ENCODE data around the gene MUC5B. TPM values are rescaled to one million over a fixed set of nuclear protein-coding genes. Genes with fewer than 3 reads are reported as not detected.

MUC5B gene
- total and polyA plus RNA-seq, 2 donors from 2014 or later = 0.38 TPM; not detected in 1

GRCh38 chr11:1303126-1303821 is 80.4 kb downstream of the MUC5B start:
- no peak overlapping the region for H3K4me3 ChIP-seq (ENCODE audit: low read length in 3 of 3)
- DNase-seq (peak in 2 of 5 donors; percentile 6 to 80), FAIRE-seq (no peak)
- intact Hi-C loops (cut with DNase I) = no loop called here
- H3K36me3 ChIP-seq (ENCODE audit: control insufficient read depth in 2 of 3, insufficient read depth in 3 of 3, low read length in 3 of 3) = peaks cover 0 to 3% (median 0%) of the 10 kb centered on the region in 3 donors
- peak overlapping the region in 1 of 2 donors; percentile 54 for H3K27ac ChIP-seq (ENCODE audit: low read depth in 2 of 2, low read length in 2 of 2)
- no peaks in the 10 kb centered on the region for H3K9me3 ChIP-seq (ENCODE audit: control insufficient read depth in 2 of 3, insufficient read depth in 1 of 3, low read length in 3 of 3)
- no peak for TF ChIP-seq CTCF (IDR thresholded peaks at IDR 0.05; ENCODE audit: borderline replicate concordance, extremely low read depth, insufficient read depth)
- no peak overlapping the region for H3K9ac ChIP-seq (ENCODE audit: low read length in 3 of 3)
- H3K4me1 ChIP-seq (ENCODE audit: control insufficient read depth in 2 of 3, insufficient read depth in 2 of 3, low read depth in 1 of 3, low read length in 3 of 3) = peaks cover 2 to 73% (median 48%) of the 10 kb centered on the region in 3 donors
- no peaks in the 10 kb centered on the region for H3K27me3 ChIP-seq (ENCODE audit: control insufficient read depth, insufficient read depth, low read length)

- no peak for TF ChIP-seq CTCF (IDR thresholded peaks at IDR 0.05; ENCODE audit: borderline replicate concordance, extremely low read depth, insufficient read depth)
- FAIRE-seq (no peak), DNase-seq (peak in 1 of 5 donors; percentile 8)
- Histone ChIP-seq H3K27me3 (ENCODE audit: control insufficient read depth, insufficient read depth, low read length) (no peaks in the 10 kb centered on the region), H3K4me3 (ENCODE audit: low read length in 3 of 3) (peak overlapping the region in 2 of 3 donors; percentile 19 to 43), H3K36me3 (ENCODE audit: control insufficient read depth in 2 of 3, insufficient read depth in 3 of 3, low read length in 3 of 3) (peaks cover 0 to 3% (median 0%) of the 10 kb centered on the region in 3 donors), H3K9me3 (ENCODE audit: control insufficient read depth in 2 of 3, insufficient read depth in 1 of 3, low read length in 3 of 3) (no peaks in the 10 kb centered on the region), H3K27ac (ENCODE audit: low read depth in 2 of 2, low read length in 2 of 2) (peak overlapping the region; percentile 78), H3K4me1 (ENCODE audit: control insufficient read depth in 2 of 3, insufficient read depth in 2 of 3, low read depth in 1 of 3, low read length in 3 of 3) (peaks cover 2 to 71% (median 50%) of the 10 kb centered on the region in 3 donors), H3K9ac (ENCODE audit: low read length in 3 of 3) (peak overlapping the region in 1 of 3 donors; percentile 31)
- intact Hi-C loops (cut with DNase I) = no loop called here
These were observed 81.1 kb downstream of the MUC5B start for GRCh38 chr11:1303973-1304372.

GRCh38 chr11:1304380-1304779 is 81.5 kb downstream of the MUC5B start:
- Histone ChIP-seq H3K27me3 (ENCODE audit: control insufficient read depth, insufficient read depth, low read length) (no peaks in the 10 kb centered on the region), H3K27ac (ENCODE audit: low read depth in 2 of 2, low read length in 2 of 2) (peak overlapping the region; percentile 78), H3K9me3 (ENCODE audit: control insufficient read depth in 2 of 3, insufficient read depth in 1 of 3, low read length in 3 of 3) (no peaks in the 10 kb centered on the region), H3K9ac (ENCODE audit: low read length in 3 of 3) (peak overlapping the region in 1 of 3 donors; percentile 31), H3K4me3 (ENCODE audit: low read length in 3 of 3) (peak overlapping the region in 2 of 3 donors; percentile 19 to 43), H3K4me1 (ENCODE audit: control insufficient read depth in 2 of 3, insufficient read depth in 2 of 3, low read depth in 1 of 3, low read length in 3 of 3) (peaks cover 2 to 69% (median 48%) of the 10 kb centered on the region in 3 donors), H3K36me3 (ENCODE audit: control insufficient read depth in 2 of 3, insufficient read depth in 3 of 3, low read length in 3 of 3) (peaks cover 0 to 3% (median 0%) of the 10 kb centered on the region in 3 donors)
- TF ChIP-seq CTCF (IDR thresholded peaks at IDR 0.05; ENCODE audit: borderline replicate concordance, extremely low read depth, insufficient read depth) = no peak
- peak in 4 of 5 donors; percentile 39 to 79 (median 68) for DNase-seq
- FAIRE-seq = no peak
- intact Hi-C loops (cut with DNase I) = no loop called here
